Heart left ventricle (tissue), 16 donors: ENCODE data around the gene BIRC3. TPM values are rescaled to one million over a fixed set of nuclear protein-coding genes. Genes with fewer than 3 reads are reported as not detected.

Source experiments
- ATAC-seq, 4 donors: fragments of 200-7000 bp; cut with Tn5 transposase; one replicate each; pipeline ENCODE4 v1.9.1; 2020 to 2022; ENCODE audit warnings: moderate library complexity in 4 of 4, mild to moderate bottlenecking in 3 of 4, moderate number of reproducible peaks in 1 of 4
- DNase-seq, 5 donors: peaks; one replicate each; pipeline ENCODE4 v3.0.0-alpha.2; 2020
- H3K27ac ChIP-seq, 12 donors: fragments of 200-600 bp; sonication (generic) in 4 of 12; one replicate each; pipeline versions ENCODE4 v1.5.0 to v1.8.0; 2016 to 2022; ENCODE audit warnings: mild to moderate bottlenecking in 2 of 12
- H3K27me3 ChIP-seq, 9 donors: fragments of 200-600 bp; sonication (generic) in 2 of 9; one replicate each; pipeline versions ENCODE4 v1.5.1 to v1.8.0; 2016 to 2022; ENCODE audit warnings: mild to moderate bottlenecking in 3 of 9
- H3K36me3 ChIP-seq, 9 donors: fragments of 200-600 bp; sonication (generic) in 2 of 9; one replicate each; pipeline versions ENCODE4 v1.5.0 to v1.8.0; 2018 to 2022; ENCODE audit warnings: mild to moderate bottlenecking in 2 of 9
- H3K4me1 ChIP-seq, 12 donors: fragments of 200-600 bp; sonication (generic) in 4 of 12; one replicate each; pipeline versions ENCODE4 v1.5.0 to v1.8.0; 2016 to 2022; ENCODE audit warnings: mild to moderate bottlenecking in 3 of 12
- H3K4me3 ChIP-seq, 12 donors: fragments of 200-600 bp; sonication (generic) in 4 of 12; one replicate each; pipeline versions ENCODE4 v1.5.0 to v1.8.0; 2017 to 2022; ENCODE audit warnings: mild to moderate bottlenecking in 9 of 12, moderate library complexity in 4 of 12
- H3K9me3 ChIP-seq, 12 donors: fragments of 200-600 bp; sonication (generic) in 4 of 12; one replicate each; pipeline versions ENCODE4 v1.5.0 to v1.8.0; 2016 to 2022; ENCODE audit warnings: mild to moderate bottlenecking in 1 of 12
- POLR2A ChIP-seq, 2 donors: fragments of 450-650 bp; IDR thresholded peaks; one replicate each; pipeline ENCODE4 v1.6.1; 2017; ENCODE audit warnings: antibody characterized with exemption in 2 of 2, mild to moderate bottlenecking in 2 of 2, moderate library complexity in 2 of 2
- WGBS, 4 donors: extraction: QIAGEN DNeasy Blood & Tissue Kit in 2 of 4; methylation state at CpG; one replicate each; pipeline versions ENCODE4 v1.1.5 to v1.1.7; 2013 to 2018; 5-methylcytosine and 5-hydroxymethylcytosine counted together
- intact Hi-C, 10 donors: fragments of 100-400 bp; cut with DNase I; formaldehyde crosslinking; loops; one replicate each; pipeline versions ENCODE4 v1.11.1 to v1.14.2; 2022
- polyA plus RNA-seq, 2 donors: library from polyadenylated mRNA; stranded (reverse); fragments of 200-250 nt; gene quantifications; one replicate each; pipeline ENCODE4 v1.2.3, GENCODE V29; 2013
- total RNA-seq, 9 donors: library from RNA; depleted of rRNA in 2 of 9; stranded (reverse); fragments of >200 nt in 2 of 9; fragmentation: NEBNext Ultra II Directional in 3 of 9; extraction: Animal tissue kit (Norgen Biotek cat#: 25700) in 3 of 9; gene quantifications; one replicate each; pipeline versions ENCODE4 v1.1.0 to v1.2.4, GENCODE V29; 2016 to 2023
- TF ChIP-seq, protein P1 (sequence below), 12 donors: fragments of 200-600 bp; sonication (generic) in 4 of 12; IDR thresholded peaks; one replicate each; pipeline versions ENCODE4 v1.5.0 to v1.8.0; 2018 to 2022; ENCODE audit warnings: antibody characterized with exemption in 12 of 12, mild to moderate bottlenecking in 5 of 12
- donor health status: ischemic (EF 13 %, LVEDD 7.1; RV severe dilation, severe dysfunction).
- donor health status: healthy with polysubstance abuse.
- donor health status: DM: no; HTN: yes; CAD: no.
- donor health status: DM: no; HTN: no; CAD: no.
- donor health status: ischemic (EF 25% LVEDD 6.9; RV normal size, moderate dysfunction).
- donor health status: ischemic (EF 25% LVEDD 5.7; RV mildly dilated, moderate dysfunction).
- donor health status: healthy.
- donor health status: DM: yes; HTN: yes; CAD: no.
- donor health status: ischemic (EF 35%, LVEDD 5.7; RV mildly dilated, moderate dysfunction).
- donor health status: nonischemic (EF 11% LVEDD 7.7; RV severe dilation, severe dysfunction).
- donor health status: DM: yes; HTN: yes; CAD: no.
- donor health status: PGD.
- donor health status: ischemic (EF 29% LVEDD 5.4; RV normal size, mild dysfunction).
- donor health status: nonischemic (EF 23%, LVEDD 6.1; RV moderate dilation, normal function).

BIRC3 gene
- total and polyA plus RNA-seq, 11 donors: 1.6 to 21.1 (median 3.5) TPM

DNA sequence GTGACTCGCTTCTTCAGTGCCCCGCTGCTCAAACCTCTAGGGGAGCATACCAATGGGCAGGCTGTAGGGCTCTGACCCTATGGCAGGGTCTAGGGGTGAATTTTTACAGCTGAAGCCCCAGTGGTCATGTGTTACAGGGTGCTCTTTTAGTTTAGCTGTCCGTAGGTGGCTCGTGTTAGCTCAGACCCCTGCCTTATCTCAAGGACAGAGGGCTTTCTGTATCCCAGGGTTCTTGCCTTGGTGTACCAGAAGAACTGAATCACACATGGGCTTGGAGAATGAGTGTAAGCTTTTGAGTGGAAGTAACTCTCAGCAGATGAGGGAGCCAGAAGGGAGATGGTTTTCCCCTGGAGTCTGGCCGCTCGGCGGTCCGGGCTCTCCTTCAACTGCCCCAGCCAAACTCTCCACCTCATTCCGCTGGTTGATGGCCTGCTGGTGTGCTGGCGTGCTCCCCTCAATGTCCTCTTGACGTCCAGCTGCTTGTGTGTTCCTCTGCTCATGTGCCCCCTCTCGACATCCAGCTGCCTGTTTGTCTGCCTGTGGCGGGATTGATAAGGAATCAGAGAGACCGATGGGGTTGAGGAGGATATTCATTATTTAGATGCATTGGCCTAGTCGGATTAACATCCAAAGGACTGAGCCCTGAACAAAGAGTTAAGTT is 67.3 kb downstream of the BIRC3 start:
- ATAC-seq (peak; percentile 66 to 85 (median 76)), DNase-seq (peak in 4 of 5 donors; percentile 33 to 76 (median 42))
- peaks cover 0 to 26% (median 15%) of the 10 kb centered on the region in 12 donors for H3K4me1 ChIP-seq
- H3K27ac ChIP-seq: peak overlapping the region in 9 of 12 donors; percentile 1 to 75 (median 46)
- no peak overlapping the region for H3K4me3 ChIP-seq
- intact Hi-C loops: no loop called here
- H3K9me3 ChIP-seq: no peaks in the 10 kb centered on the region
- 62 to 77% (median 70%) methylated on average over 11 to 15 of the region's 15 CpGs for WGBS, 4 donors
- H3K27me3 ChIP-seq: no peaks in the 10 kb centered on the region
- peaks cover 0 to 90% (median 56%) of the 10 kb centered on the region in 9 donors for H3K36me3 ChIP-seq
- no peak for TF ChIP-seq POLR2A (IDR thresholded peaks at IDR 0.05)
- TF ChIP-seq, protein P1, sequence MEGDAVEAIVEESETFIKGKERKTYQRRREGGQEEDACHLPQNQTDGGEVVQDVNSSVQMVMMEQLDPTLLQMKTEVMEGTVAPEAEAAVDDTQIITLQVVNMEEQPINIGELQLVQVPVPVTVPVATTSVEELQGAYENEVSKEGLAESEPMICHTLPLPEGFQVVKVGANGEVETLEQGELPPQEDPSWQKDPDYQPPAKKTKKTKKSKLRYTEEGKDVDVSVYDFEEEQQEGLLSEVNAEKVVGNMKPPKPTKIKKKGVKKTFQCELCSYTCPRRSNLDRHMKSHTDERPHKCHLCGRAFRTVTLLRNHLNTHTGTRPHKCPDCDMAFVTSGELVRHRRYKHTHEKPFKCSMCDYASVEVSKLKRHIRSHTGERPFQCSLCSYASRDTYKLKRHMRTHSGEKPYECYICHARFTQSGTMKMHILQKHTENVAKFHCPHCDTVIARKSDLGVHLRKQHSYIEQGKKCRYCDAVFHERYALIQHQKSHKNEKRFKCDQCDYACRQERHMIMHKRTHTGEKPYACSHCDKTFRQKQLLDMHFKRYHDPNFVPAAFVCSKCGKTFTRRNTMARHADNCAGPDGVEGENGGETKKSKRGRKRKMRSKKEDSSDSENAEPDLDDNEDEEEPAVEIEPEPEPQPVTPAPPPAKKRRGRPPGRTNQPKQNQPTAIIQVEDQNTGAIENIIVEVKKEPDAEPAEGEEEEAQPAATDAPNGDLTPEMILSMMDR (IDR thresholded peaks at IDR 0.05): no peak

GRCh38 chr11:102385085-102386007 is 68.1 kb downstream of the BIRC3 start:
- intact Hi-C loops: no loop called here
- peaks cover 0 to 26% (median 15%) of the 10 kb centered on the region in 12 donors for H3K4me1 ChIP-seq
- ATAC-seq (no peak), DNase-seq (no peak)
- TF ChIP-seq, protein P1 (IDR thresholded peaks at IDR 0.05): no peak
- TF ChIP-seq POLR2A (IDR thresholded peaks at IDR 0.05): no peak
- H3K27me3 ChIP-seq: no peaks in the 10 kb centered on the region
- no peak overlapping the region for H3K4me3 ChIP-seq
- 70 to 76% (median 72%) methylated on average over 5 of the region's 5 CpGs for WGBS, 4 donors
- peaks cover 0 to 85% (median 48%) of the 10 kb centered on the region in 9 donors for H3K36me3 ChIP-seq
- H3K9me3 ChIP-seq: no peaks in the 10 kb centered on the region
- H3K27ac ChIP-seq: peak overlapping the region in 4 of 12 donors; percentile 1 to 63 (median 32)

DNA sequence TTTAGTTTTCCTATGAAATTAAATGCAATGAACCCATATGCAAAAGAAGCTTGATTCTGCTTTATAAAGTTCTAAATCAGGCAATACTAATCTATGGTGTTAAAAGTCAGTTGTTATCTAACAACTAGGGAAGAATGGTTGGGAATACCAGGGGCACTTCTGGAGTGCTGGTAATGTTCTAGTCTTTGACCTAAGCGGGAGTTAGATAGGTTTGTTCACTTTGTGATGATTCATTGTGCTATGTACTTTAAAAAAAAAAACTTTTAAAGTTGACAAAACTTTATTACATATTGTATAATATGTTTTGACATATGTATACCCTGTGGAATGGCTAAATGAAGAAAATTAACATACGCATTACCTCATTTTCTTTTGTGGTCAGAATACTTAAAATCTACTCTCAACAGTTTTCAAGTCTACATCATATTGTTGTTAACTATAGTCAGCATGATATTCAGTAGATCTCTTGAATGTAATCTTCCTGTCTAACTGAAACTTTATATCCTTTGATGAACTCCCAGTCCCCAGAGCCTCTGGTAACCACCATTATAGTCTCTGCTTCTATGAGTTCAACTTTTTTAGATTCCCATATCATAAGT is 69.0 kb downstream of the BIRC3 start:
- intact Hi-C loops: no loop called here
- no peaks in the 10 kb centered on the region for H3K27me3 ChIP-seq
- TF ChIP-seq, protein P1 (IDR thresholded peaks at IDR 0.05): no peak
- no peak for TF ChIP-seq POLR2A (IDR thresholded peaks at IDR 0.05)
- no peaks in the 10 kb centered on the region for H3K9me3 ChIP-seq
- ATAC-seq (no peak), DNase-seq (no peak)
- 88 to 97% (median 92%) methylated on average over 2 of the region's 2 CpGs for WGBS, 4 donors
- H3K4me3 ChIP-seq: no peak overlapping the region
- H3K36me3 ChIP-seq: peaks cover 0 to 84% (median 44%) of the 10 kb centered on the region in 9 donors
- no peak overlapping the region for H3K27ac ChIP-seq
- peaks cover 0 to 26% (median 15%) of the 10 kb centered on the region in 12 donors for H3K4me1 ChIP-seq
